HepG2 (cell line): ENCODE data around the gene MND1. TPM values are rescaled to one million over a fixed set of nuclear protein-coding genes. Genes with fewer than 3 reads are reported as not detected.

Experiments used
- FOSL1 ChIP-seq: sonication (generic); formaldehyde crosslinking; IDR thresholded peaks from 2 replicates; pipeline ENCODE4 v1.9.0; 2021; ENCODE audit warnings: missing genetic modification reagents, borderline replicate concordance
- MTA1 ChIP-seq: sonication (generic); formaldehyde crosslinking; IDR thresholded peaks from 2 replicates; pipeline ENCODE4 v1.4.0; 2020; ENCODE audit warnings: missing genetic modification reagents, mild to moderate bottlenecking, borderline replicate concordance
- NFIB ChIP-seq: sonication (generic); formaldehyde crosslinking; IDR thresholded peaks from 2 replicates; pipeline ENCODE4 v1.9.0; 2021; ENCODE audit warnings: missing genetic modification reagents, mild to moderate bottlenecking, borderline replicate concordance
- PAX8 ChIP-seq: sonication (generic); formaldehyde crosslinking; IDR thresholded peaks from 2 replicates; pipeline ENCODE4 v1.8.0; 2022; ENCODE audit warnings: mild to moderate bottlenecking, missing genetic modification reagents, borderline replicate concordance
- ZNF670 ChIP-seq: sonication (generic); formaldehyde crosslinking; IDR thresholded peaks from 2 replicates; pipeline ENCODE4 v1.8.0; 2022; ENCODE audit warnings: mild to moderate bottlenecking, missing genetic modification reagents, borderline replicate concordance
- ZNF800 ChIP-seq: sonication (generic); formaldehyde crosslinking; IDR thresholded peaks from 2 replicates; pipeline ENCODE4 v1.4.0; 2020; ENCODE audit warnings: missing genetic modification reagents
- polyA plus RNA-seq, 8 experiments: library from polyadenylated mRNA; depleted of rRNA in 3 of 8; stranded (reverse) in 7 of 8; unstranded in 1 of 8; fragments of >200 nt; fragmentation: Illumina TruSeq in 4 of 8; extraction: Trizol in 4 of 8; gene quantifications; 2 replicates each; pipeline versions ENCODE4 v1.2.1 to v1.2.3, GENCODE V29; 2011 to 2016; ENCODE audit warnings: low read depth in 4 of 8, missing spikeins in 1 of 8, mixed read lengths in 1 of 8; ENCODE audit not compliant: insufficient read depth in 1 of 8
- total RNA-seq, 5 experiments: library from RNA; depleted of rRNA; stranded (reverse); fragments of >200 nt; fragmentation: Illumina TruSeq; extraction: Trizol; gene quantifications; 2 replicates each; pipeline ENCODE4 v1.2.3, GENCODE V29; 2016; ENCODE audit warnings: low read depth in 1 of 5
- TF ChIP-seq, protein P1 (sequence below), 2 experiments: sonication (generic) in 1 of 2; formaldehyde crosslinking in 1 of 2; IDR thresholded peaks; 2 replicates each; pipeline versions ENCODE4 v1.6.1 to v1.9.0; 2014 to 2022; ENCODE audit warnings: antibody characterized with exemption in 1 of 2, borderline replicate concordance in 1 of 2, inconsistent platforms in 1 of 2, low read depth in 1 of 2, missing genetic modification reagents in 1 of 2
- TF ChIP-seq, protein P2 (sequence below): sonication (generic); formaldehyde crosslinking; IDR thresholded peaks from 2 replicates; pipeline ENCODE4 v1.5.1; 2020; ENCODE audit warnings: mild to moderate bottlenecking, missing genetic modification reagents, moderate library complexity
- TF ChIP-seq, protein P3 (sequence below): sonication (generic); formaldehyde crosslinking; IDR thresholded peaks from 2 replicates; pipeline ENCODE4 v1.5.0; 2020; ENCODE audit warnings: missing genetic modification reagents
- TF ChIP-seq, protein P4 (sequence below): sonication (generic); formaldehyde crosslinking; IDR thresholded peaks from 2 replicates; pipeline ENCODE4 v1.4.0; 2020; ENCODE audit warnings: mild to moderate bottlenecking, missing genetic modification reagents
- TF ChIP-seq, protein P5 (sequence below): sonication (generic); formaldehyde crosslinking; IDR thresholded peaks from 2 replicates; pipeline ENCODE4 v1.5.0; 2020; ENCODE audit warnings: mild to moderate bottlenecking, missing genetic modification reagents

MND1 gene
- total and polyA plus RNA-seq, 2 of the 13 experiments (the other 11 are each of a cell fraction or from before 2014, with no cell fraction given) = 4.8 to 30.7 TPM

- TF ChIP-seq, protein P1, sequence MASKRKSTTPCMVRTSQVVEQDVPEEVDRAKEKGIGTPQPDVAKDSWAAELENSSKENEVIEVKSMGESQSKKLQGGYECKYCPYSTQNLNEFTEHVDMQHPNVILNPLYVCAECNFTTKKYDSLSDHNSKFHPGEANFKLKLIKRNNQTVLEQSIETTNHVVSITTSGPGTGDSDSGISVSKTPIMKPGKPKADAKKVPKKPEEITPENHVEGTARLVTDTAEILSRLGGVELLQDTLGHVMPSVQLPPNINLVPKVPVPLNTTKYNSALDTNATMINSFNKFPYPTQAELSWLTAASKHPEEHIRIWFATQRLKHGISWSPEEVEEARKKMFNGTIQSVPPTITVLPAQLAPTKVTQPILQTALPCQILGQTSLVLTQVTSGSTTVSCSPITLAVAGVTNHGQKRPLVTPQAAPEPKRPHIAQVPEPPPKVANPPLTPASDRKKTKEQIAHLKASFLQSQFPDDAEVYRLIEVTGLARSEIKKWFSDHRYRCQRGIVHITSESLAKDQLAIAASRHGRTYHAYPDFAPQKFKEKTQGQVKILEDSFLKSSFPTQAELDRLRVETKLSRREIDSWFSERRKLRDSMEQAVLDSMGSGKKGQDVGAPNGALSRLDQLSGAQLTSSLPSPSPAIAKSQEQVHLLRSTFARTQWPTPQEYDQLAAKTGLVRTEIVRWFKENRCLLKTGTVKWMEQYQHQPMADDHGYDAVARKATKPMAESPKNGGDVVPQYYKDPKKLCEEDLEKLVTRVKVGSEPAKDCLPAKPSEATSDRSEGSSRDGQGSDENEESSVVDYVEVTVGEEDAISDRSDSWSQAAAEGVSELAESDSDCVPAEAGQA (IDR thresholded peaks at IDR 0.05; ENCODE audit: low read depth) = no peak
- TF ChIP-seq, protein P1 (CRISPR knock-in tag; IDR thresholded peaks at IDR 0.05; ENCODE audit: borderline replicate concordance) = no peak
- TF ChIP-seq ZNF670 (CRISPR knock-in tag) (no peak), NFIB (CRISPR knock-in tag) (no peak), PAX8 (CRISPR knock-in tag) (no peak), ZNF800 (peak; percentile 53; the same call in 1 of the 2 replicates), MTA1 (no peak; the same call in 1 of the 2 replicates), FOSL1 (CRISPR knock-in tag) (no peak)
- TF ChIP-seq, protein P2, sequence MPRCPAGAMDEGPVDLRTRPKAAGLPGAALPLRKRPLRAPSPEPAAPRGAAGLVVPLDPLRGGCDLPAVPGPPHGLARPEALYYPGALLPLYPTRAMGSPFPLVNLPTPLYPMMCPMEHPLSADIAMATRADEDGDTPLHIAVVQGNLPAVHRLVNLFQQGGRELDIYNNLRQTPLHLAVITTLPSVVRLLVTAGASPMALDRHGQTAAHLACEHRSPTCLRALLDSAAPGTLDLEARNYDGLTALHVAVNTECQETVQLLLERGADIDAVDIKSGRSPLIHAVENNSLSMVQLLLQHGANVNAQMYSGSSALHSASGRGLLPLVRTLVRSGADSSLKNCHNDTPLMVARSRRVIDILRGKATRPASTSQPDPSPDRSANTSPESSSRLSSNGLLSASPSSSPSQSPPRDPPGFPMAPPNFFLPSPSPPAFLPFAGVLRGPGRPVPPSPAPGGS (CRISPR knock-in tag) = no peak; the same call in 1 of the 2 replicates
- TF ChIP-seq, protein P3, sequence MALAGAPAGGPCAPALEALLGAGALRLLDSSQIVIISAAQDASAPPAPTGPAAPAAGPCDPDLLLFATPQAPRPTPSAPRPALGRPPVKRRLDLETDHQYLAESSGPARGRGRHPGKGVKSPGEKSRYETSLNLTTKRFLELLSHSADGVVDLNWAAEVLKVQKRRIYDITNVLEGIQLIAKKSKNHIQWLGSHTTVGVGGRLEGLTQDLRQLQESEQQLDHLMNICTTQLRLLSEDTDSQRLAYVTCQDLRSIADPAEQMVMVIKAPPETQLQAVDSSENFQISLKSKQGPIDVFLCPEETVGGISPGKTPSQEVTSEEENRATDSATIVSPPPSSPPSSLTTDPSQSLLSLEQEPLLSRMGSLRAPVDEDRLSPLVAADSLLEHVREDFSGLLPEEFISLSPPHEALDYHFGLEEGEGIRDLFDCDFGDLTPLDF (CRISPR knock-in tag) = no peak
- TF ChIP-seq, protein P4, sequence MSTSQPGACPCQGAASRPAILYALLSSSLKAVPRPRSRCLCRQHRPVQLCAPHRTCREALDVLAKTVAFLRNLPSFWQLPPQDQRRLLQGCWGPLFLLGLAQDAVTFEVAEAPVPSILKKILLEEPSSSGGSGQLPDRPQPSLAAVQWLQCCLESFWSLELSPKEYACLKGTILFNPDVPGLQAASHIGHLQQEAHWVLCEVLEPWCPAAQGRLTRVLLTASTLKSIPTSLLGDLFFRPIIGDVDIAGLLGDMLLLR (CRISPR knock-in tag) = no peak; the same call in 1 of the 2 replicates
- TF ChIP-seq, protein P5, sequence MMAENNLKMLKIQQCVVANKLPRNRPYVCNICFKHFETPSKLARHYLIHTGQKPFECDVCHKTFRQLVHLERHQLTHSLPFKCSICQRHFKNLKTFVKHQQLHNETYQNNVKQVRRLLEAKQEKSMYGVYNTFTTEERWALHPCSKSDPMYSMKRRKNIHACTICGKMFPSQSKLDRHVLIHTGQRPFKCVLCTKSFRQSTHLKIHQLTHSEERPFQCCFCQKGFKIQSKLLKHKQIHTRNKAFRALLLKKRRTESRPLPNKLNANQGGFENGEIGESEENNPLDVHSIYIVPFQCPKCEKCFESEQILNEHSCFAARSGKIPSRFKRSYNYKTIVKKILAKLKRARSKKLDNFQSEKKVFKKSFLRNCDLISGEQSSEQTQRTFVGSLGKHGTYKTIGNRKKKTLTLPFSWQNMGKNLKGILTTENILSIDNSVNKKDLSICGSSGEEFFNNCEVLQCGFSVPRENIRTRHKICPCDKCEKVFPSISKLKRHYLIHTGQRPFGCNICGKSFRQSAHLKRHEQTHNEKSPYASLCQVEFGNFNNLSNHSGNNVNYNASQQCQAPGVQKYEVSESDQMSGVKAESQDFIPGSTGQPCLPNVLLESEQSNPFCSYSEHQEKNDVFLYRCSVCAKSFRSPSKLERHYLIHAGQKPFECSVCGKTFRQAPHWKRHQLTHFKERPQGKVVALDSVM (CRISPR knock-in tag) = no peak
These were observed 809 bp downstream of the MND1 start (continued) for GRCh38 chr4:153345012-153345981.
